Activated T-cell treated with anti-CD3 and anti-CD28 coated beads, Interleukin-2, amount 50 U/mL, for 24 hours (primary cell): Measurements from ENCODE around the gene SLC30A2.

Experiments
- DNase-seq: peaks from one replicate; pipeline ENCODE4 v3.0.0-alpha.2; 2020
- H3K27ac Mint-ChIP-seq: 2 replicates; pipeline ENCODE4 v1.8.0; 2020; ENCODE audit warnings: mild to moderate bottlenecking, mixed read lengths
- H3K27me3 Mint-ChIP-seq: 2 replicates; pipeline ENCODE4 v1.8.0; 2020; ENCODE audit warnings: mixed read lengths
- H3K36me3 Mint-ChIP-seq: 2 replicates; pipeline ENCODE4 v1.8.0; 2020; ENCODE audit warnings: low read depth, mixed read lengths
- H3K4me1 Mint-ChIP-seq: 2 replicates; pipeline ENCODE4 v1.8.0; 2020; ENCODE audit warnings: low read depth, mixed read lengths
- H3K4me3 Mint-ChIP-seq: 2 replicates; pipeline ENCODE4 v1.8.0; 2020; ENCODE audit warnings: mild to moderate bottlenecking, moderate library complexity, mixed read lengths
- H3K9me3 Mint-ChIP-seq: 2 replicates; pipeline ENCODE4 v1.8.0; 2020; ENCODE audit warnings: mixed read lengths

SLC30A2 gene

DNA sequence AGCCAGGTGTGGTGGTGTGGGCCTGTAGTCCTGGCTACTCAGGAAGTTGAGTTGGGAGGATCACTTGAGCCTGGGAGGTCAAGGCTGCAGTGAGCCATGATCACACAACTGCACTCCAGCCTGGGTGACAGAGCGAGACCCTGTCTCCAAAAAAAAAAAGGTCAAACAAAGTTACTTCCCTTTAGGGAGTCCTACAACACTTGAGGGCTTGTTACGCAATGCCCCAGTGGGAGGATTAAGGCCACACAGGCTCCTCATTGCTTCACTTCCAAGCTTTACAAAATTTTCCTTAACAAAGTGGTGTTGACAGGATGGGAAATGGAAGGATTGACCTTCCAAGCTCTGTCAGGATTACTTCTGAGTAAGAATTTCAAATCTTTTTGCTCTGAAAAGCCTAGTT lies 30.6 kb downstream of the SLC30A2 start:
- Mint-ChIP-seq H3K36me3 (no peaks in the 10 kb centered on the region), H3K27ac (no peak overlapping the region), H3K9me3 (no peaks in the 10 kb centered on the region), H3K4me1 (peaks cover 18% of the 10 kb centered on the region), H3K27me3 (no peaks in the 10 kb centered on the region), H3K4me3 (no peak overlapping the region)
- DNase-seq, result no peak

DNA sequence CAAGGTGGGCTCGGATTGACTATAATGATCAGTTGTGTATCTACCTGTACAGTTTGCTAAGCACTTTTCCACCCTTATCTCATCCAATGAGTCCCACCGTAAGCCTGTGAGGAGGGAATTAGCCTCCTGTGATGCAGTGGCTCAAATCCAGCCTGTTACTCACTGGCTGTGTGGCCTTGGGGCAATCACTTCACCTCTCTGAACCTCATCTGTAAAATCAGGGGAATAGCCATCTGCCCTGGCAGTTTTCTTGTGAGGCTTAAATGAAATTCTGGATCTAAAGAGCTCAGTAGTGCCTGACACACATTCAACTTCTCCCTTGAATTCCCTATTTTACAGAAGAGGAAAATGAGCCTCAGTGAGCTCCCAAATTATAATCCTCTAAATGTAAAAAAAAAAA lies 31.7 kb downstream of the SLC30A2 start:
- Mint-ChIP-seq H3K9me3 (no peaks in the 10 kb centered on the region), H3K4me3 (no peak overlapping the region), H3K27ac (no peak overlapping the region), H3K27me3 (no peaks in the 10 kb centered on the region), H3K36me3 (no peaks in the 10 kb centered on the region), H3K4me1 (peaks cover 11% of the 10 kb centered on the region)
- DNase-seq, result no peak

DNA sequence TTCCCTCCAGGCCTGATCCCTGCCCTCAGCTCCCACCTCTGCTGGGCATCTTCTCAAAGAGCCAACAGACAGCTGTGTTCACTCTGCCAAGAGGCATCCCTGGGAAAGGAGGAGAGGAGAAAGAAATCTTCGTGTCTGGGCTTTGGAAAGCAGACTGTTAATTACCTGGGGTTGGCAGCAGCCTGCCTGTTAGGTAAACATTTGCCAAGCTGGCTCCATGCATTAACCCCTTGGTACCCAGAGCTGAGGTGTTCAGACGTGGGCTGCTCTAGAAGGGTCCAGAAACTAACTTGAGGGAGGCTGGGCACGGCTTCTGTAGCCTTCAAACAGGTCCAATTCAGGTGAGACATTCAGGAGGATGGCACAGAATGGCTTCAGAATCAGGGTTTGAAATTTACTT lies 33.1 kb downstream of the SLC30A2 start:
- no peaks in the 10 kb centered on the region for H3K9me3 Mint-ChIP-seq
- no peaks in the 10 kb centered on the region for H3K27me3 Mint-ChIP-seq
- DNase-seq, result no peak
- no peak overlapping the region for H3K27ac Mint-ChIP-seq
- peaks cover 11% of the 10 kb centered on the region for H3K4me1 Mint-ChIP-seq
- H3K4me3 Mint-ChIP-seq, result no peak overlapping the region
- H3K36me3 Mint-ChIP-seq, result no peaks in the 10 kb centered on the region

DNA sequence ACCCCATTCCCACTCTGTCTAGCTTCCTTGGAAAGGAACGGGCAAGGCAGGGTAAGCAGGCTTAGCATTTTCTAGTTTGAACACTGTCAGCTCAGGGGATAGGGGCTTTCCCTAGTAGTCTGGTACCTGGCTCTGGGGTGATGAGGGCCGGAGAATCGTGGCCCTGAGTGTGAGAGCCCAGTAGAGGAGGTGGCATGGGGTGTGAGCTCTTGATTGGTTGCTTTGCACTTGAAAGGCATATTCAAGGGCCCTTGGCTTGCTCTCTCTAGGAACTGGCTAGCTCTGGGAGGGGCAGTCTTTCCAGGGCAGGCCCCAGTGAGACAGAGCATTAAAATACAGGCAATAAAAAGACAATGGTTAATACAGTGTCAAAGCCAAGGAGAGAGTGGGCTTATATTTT lies 35.1 kb downstream of the SLC30A2 start:
- H3K9me3 Mint-ChIP-seq, result no peaks in the 10 kb centered on the region
- no peaks in the 10 kb centered on the region for H3K27me3 Mint-ChIP-seq
- no peak overlapping the region for H3K27ac Mint-ChIP-seq
- no peak for DNase-seq
- H3K4me1 Mint-ChIP-seq, result no peaks in the 10 kb centered on the region
- H3K36me3 Mint-ChIP-seq, result no peaks in the 10 kb centered on the region
- no peak overlapping the region for H3K4me3 Mint-ChIP-seq

DNA sequence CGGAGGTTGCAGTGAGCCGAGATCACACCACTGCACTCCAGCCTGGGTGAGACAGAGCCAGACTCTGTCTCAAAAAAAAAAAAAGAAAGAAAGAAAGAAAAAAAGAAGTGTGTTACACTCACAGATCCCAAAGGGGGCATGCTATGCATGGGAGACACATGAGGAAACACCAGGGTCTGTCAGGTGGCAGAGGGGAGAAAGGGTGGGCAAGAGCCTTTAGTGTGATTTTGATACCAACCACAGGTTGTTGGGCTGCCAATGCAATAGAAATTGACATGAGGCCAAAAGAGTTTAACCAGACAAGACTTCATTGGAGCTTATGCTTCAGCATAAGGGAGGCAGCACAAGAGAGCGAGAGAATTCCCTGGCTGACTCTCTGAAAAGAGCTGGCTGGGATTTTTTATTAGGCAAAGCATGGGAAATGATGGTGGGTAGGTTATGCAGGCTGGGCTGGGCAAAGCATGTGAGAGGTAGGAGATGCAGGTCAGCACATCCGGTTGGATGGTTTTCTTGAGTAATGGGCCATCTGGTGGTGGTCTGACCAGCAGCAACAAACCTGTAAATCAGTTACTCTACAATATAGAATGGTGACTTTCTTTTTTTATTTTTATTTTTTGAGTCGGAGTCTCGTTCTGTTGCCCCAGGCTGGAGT lies 36.0 kb downstream of the SLC30A2 start:
- no peaks in the 10 kb centered on the region for H3K27me3 Mint-ChIP-seq
- H3K4me1 Mint-ChIP-seq, result no peaks in the 10 kb centered on the region
- no peak overlapping the region for H3K4me3 Mint-ChIP-seq
- no peaks in the 10 kb centered on the region for H3K9me3 Mint-ChIP-seq
- no peak overlapping the region for H3K27ac Mint-ChIP-seq
- DNase-seq, result no peak
- no peaks in the 10 kb centered on the region for H3K36me3 Mint-ChIP-seq

DNA sequence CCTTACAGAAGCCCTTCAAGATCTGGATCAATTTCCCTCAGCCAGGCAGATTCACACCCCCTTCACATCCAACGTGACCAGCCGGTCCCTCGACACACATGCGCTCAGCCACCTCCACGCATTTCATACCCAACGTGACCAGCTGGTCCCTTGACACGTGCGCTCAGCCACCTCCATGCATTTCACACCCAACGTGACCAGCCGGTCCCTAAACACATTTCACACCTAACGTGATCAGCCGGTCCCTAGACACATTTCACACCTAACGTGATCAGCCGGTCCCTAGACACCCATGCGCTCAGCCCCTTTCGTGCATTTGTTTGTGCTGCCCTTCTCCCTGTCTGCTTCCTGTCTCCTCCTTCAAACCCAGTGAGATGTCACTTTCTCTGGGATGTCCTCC lies 39.2 kb downstream of the SLC30A2 start:
- DNase-seq, result no peak
- Mint-ChIP-seq H3K36me3 (no peaks in the 10 kb centered on the region), H3K27me3 (no peaks in the 10 kb centered on the region), H3K4me1 (no peaks in the 10 kb centered on the region), H3K9me3 (no peaks in the 10 kb centered on the region), H3K27ac (no peak overlapping the region), H3K4me3 (no peak overlapping the region)

DNA sequence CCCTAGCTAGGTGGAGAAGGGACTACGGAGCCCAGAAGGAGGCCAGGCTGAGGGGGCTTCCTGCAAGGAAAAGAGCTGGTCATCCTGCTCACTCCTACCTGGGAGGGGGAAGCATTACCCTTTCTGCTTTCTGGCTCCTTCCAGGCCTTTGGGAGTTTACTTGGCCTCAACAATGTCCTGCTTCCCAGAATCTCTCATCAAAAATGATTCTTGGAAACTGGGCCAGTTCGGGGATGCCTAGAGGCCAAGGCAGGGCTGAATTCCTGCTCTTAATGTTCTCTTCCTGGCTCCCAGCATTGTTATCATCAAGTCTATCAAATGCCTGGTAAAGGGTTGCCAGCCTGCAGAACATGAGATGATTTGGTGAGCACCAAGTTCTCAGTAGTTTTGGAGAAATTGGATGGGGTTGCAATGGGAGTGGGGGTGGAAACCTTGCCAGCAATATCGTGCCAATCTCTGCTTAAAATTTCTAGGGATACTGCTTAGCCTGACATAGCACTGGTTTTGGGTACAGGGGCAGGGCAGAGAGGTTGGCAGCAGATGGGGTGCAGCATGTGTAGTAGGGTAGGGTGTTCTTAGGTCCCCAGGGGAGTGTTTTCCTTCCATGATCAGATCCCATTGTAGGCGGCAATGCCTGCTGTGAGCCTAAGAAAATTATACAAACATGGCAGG lies 40.3 kb downstream of the SLC30A2 start:
- H3K36me3 Mint-ChIP-seq, result no peaks in the 10 kb centered on the region
- no peaks in the 10 kb centered on the region for H3K4me1 Mint-ChIP-seq

DNA sequence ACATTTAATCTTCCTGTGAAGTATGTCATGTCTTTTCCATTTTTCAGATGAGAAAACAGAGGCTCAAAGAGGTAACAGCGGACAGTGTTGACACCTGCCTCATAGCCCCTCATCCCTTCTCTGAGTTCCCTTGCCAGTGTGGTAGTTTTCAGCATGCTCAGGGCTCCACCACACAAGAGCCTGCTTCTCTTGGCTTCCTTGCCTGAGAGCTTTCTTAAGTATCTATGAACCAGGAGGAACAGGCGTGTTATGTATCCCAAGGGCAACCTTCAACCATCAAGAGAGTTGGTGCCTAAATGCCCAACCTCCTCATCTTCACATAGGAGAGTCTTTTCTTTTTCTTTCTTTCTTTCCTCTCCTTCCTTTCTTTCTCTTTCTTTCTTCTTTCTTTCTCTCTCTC lies 42.2 kb downstream of the SLC30A2 start:
- Mint-ChIP-seq H3K9me3 (no peaks in the 10 kb centered on the region), H3K27me3 (no peaks in the 10 kb centered on the region), H3K4me3 (no peak overlapping the region), H3K4me1 (peaks cover 1% of the 10 kb centered on the region), H3K27ac (no peak overlapping the region), H3K36me3 (no peaks in the 10 kb centered on the region)
- no peak for DNase-seq

More for the DNA sequence above, 40.3 kb downstream of the SLC30A2 start:
- Mint-ChIP-seq H3K4me3 (no peak overlapping the region), H3K27ac (no peak overlapping the region), H3K27me3 (no peaks in the 10 kb centered on the region), H3K9me3 (no peaks in the 10 kb centered on the region)
- DNase-seq, result no peak

DNA sequence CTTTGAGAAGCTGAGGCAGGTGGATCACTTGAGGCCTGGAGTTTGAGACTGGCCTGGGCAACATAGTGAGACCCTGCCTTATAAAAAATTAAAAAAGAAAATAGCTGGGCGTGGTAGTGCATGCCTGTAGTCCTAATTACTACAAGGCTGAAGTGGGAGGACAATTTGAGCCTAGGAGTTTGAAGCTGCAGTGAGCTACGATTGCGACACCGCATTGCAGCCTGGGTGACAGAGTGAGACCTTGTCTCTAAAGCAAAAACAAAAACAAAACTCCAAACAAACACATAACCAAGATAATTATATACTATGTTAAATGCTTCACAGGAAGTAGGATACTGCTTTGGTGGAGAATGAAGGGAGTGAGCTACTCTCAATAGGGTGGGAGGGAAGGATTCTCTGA lies 42.7 kb downstream of the SLC30A2 start:
- Mint-ChIP-seq H3K36me3 (no peaks in the 10 kb centered on the region), H3K27me3 (no peaks in the 10 kb centered on the region), H3K27ac (no peak overlapping the region), H3K4me3 (no peak overlapping the region), H3K9me3 (no peaks in the 10 kb centered on the region), H3K4me1 (peaks cover 6% of the 10 kb centered on the region)
- DNase-seq, result no peak

DNA sequence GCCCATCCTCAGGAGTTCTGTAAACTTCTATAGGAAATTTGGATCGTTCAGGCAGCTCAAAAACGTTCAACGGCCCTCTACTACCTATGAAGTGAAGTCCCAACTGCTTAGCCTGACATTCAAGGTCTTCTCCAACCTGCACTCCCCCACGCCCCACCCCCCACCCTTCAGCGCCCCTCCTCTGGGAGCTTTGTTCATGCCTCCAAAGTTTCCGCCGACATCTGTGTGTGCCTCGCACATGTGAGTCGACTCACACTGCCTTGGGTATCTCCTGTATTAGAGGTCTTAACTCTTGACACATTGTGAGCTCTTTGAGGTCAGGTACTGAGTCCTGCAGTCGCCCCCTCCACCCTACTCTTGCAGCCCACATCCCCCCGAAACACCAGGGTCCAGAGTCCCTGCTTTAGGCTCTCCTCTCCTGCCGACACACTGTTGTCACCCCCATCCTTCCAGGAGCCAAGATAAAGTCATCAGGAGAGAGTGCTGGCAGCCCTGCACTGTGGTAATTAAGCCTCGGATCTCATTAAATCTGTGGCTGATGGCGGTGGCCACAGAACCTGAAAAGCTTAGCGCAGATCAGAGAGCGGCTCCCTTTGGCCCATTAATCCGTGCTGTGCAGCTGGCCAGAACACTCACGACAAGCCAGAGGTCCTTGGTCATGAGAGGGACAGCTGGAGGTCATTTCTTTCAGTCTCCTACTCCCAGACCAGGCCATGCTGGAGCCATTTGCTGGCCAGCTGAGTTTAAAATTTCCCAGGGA lies 46.7 kb downstream of the SLC30A2 start:
- H3K27me3 Mint-ChIP-seq, result no peaks in the 10 kb centered on the region
- H3K36me3 Mint-ChIP-seq, result peaks cover 8% of the 10 kb centered on the region
- H3K4me3 Mint-ChIP-seq, result no peak overlapping the region
- no peak for DNase-seq
- peaks cover 26% of the 10 kb centered on the region for H3K4me1 Mint-ChIP-seq
- H3K9me3 Mint-ChIP-seq, result no peaks in the 10 kb centered on the region
- no peak overlapping the region for H3K27ac Mint-ChIP-seq

DNA sequence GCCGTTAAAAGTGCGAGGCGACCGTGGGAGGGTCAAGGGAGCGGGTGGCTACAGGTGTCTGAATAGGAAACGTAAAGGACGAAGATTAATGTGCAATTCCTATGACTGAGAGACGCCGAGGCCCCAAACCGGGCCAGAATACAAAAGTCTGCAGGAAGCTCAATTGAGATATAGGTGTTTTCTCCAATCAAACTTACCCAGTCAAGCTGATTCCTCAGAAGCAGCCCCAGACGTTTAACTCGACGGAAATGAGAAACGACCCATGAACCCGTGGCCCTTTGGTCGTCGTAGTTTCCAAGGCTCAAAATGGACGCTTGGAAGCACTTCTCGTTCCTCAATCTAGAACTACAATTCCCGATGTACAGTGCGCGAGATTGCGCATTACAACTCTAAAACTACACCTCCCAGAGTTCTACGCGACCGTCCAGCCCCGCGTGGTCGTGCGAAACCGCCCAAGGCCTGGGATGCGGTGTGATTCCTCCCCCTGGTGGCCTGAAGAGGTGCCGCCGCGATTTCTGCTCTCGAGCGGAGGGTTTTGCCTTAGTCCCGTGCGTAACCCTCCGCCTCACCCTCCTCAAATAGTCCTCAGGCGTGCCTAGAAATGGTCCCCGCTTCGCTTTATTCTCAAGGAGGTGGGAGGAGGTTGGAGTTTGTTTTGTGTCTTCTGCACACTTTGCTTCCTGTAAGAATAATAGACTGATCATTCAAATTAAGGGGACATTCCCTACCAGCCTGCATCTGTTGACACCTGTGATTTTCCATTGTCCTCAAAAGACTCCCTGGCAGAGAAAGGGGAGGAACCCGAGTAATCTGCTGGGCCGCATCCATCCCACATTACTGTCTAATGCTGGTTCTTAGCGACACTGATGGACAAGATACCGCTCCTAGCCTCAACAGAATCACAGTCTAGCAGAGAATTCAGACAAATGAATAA lies 47.8 kb downstream of the SLC30A2 start, which contains the start of gene PAFAH2:
TSS of gene PAFAH2 (minus strand) at position 236 of the 934 bp plus-strand sequence. CDS start 7,247 bp downstream, outside the sequence.
- H3K9me3 Mint-ChIP-seq, result no peaks in the 10 kb centered on the region
- peaks cover 31% of the 10 kb centered on the region for H3K4me1 Mint-ChIP-seq
- H3K4me3 Mint-ChIP-seq, result peak within 1 kb of the TSS; percentile 94

DNA sequence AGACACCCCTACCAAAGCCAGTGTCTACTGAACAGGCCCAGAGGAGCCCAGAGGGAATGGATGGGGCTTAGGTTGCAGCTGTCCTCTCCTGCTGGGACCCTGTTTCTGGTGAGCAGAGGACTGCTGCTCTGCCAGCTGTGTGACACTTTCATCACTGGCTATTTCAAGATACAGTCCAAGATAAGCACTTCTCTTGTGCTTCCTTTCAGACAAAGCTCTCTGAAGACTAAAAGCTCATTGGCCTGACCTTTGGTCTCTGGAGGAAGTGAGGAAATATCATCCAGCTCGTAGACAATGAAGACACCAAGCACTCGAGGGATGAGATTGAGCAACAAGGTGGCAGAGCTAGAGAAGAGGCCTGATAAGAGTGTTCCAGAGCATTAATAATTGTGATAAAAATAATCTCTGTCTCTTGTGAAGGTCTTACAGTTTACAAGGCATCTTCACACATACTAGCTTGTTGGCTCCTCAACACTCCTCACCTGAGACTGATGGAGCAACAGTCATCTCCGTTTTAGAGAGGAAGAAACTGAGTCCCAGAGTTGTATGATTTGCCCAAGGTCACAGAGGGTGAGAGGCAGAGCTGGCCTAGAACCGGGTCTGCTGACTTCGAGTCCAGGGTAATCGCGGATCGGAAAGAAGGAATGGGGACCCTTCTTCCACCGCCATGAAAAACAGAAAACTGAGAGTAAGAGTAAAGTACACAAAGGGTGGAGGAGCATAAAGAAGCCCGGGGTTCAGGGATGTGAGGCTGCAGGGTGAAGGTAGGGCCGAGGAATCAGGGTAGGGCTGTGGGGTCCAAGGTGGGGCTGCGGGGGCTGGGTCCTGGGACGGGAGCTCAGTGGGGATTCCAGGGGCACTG lies 48.7 kb downstream of the SLC30A2 start:
- Mint-ChIP-seq H3K4me1 (peaks cover 40% of the 10 kb centered on the region), H3K27me3 (no peaks in the 10 kb centered on the region), H3K9me3 (no peaks in the 10 kb centered on the region), H3K27ac (peak overlapping the region; percentile 99), H3K4me3 (peak overlapping the region; percentile 94), H3K36me3 (peaks cover 11% of the 10 kb centered on the region)
- DNase-seq, result peak; percentile 39

More for the DNA sequence above, 47.8 kb downstream of the SLC30A2 start, which contains the start of gene PAFAH2:
- H3K27me3 Mint-ChIP-seq, result no peaks in the 10 kb centered on the region
- peak; percentile 96 for DNase-seq
- H3K36me3 Mint-ChIP-seq, result peaks cover 10% of the 10 kb centered on the region
- H3K27ac Mint-ChIP-seq, result peak within 1 kb of the TSS; percentile 99

DNA sequence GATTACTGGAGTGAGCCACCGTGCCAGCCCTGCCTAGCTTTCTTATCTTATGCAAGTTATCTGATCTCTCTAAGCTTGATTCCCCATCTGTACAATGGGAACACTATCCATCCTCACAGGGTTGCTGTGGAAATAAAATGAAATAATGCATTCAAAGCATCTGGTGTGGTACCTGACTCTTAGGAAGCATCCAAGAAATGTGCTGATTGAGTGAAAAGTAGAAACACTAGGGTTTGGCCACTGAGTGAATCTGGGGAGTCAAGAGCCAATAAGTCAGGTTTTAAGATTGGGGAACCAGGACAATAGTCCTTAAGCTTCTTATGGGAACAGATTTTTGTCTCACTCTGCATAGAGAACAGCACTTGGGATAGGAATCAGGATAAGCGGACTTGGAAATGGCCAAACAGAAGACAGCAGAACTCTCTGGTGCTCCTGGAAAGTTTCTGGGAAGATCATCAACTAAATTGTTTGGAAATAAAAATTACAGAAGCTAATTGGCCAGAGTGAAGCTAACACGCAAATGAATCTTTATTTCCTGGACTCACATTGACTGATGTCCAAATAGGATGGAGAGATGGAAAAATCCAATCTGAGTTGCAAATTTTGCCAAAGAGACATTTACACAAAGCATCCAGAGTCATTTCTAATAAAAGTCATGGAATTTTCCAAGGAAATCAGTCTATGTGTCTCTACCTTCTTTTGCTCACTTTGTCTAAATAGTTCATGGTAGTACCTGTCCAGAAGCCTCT lies 51.3 kb downstream of the SLC30A2 start:
- no peaks in the 10 kb centered on the region for H3K9me3 Mint-ChIP-seq
- no peak for DNase-seq
- H3K27ac Mint-ChIP-seq, result no peak overlapping the region
- peaks cover 60% of the 10 kb centered on the region for H3K4me1 Mint-ChIP-seq
- H3K4me3 Mint-ChIP-seq, result no peak overlapping the region
- no peaks in the 10 kb centered on the region for H3K27me3 Mint-ChIP-seq
- peaks cover 12% of the 10 kb centered on the region for H3K36me3 Mint-ChIP-seq
